D721Med (cell line): Measurements from ENCODE around the gene ADSS1.

ENCODE experiments used
- DNase-seq: peaks from one replicate; pipeline ENCODE4 v3.0.0; 2011; ENCODE audit warnings: low spot score; ENCODE audit not compliant: insufficient read length
- FAIRE-seq: peaks from 2 replicates; lab custom pipeline; 2011; peaks lifted over from hg19 to GRCh38; lab: Jason Lieb, UNC
- TF ChIP-seq, protein P1 (sequence below): IDR thresholded peaks from 2 replicates; pipeline ENCODE4 v1.5.1; 2012; ENCODE audit warnings: mild to moderate bottlenecking, control low read depth; ENCODE audit not compliant: insufficient read depth; ENCODE audit errors: missing control alignments

Gene ADSS1

DNA sequence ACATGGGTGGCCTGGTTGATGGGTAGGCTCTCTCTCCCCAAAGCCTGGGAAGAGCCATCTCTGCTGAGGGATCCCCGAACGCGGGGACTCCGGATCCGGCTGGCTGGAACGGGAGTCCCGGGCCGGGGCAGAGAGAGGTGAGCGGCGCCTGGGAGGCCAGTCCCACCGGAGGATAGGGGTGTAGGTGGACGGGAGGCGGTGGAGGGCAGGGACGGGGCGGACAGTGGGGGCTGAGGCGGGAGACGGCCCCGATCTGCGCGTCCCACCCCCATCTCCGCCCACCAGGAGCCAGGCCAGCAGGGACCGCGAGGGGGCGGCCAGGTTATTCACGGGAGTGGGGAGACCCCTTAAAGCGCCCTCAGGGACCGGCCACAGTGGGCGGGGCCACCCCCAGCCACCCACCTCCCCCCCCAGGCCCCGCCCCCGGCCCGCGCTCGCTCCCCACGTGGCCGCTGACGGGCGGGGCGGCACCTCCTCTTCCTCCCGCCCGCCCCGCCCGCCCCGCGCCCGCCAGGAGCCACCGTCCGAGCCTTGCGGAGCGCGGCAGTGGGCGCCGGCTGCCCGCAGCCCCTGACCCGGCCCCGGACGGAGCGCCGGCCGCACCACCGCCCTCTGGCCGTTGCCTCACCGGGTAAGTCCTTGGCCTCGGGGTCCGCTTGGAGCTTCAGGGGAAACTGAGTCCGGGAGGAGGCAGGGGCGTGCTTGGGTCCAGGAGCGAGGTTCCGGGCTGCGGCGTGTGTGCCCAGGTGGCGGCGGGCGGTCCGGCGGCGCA lies 34.7 kb upstream of the ADSS1 start, which contains the start of gene INF2:
Gene INF2, plus strand, starts transcription at position 510 of the 772 bp plus-strand sequence. CDS start 11,748 bp downstream, outside the sequence.
- DNase-seq (peak; percentile 93), FAIRE-seq (no peak)
- TF ChIP-seq, protein P1, sequence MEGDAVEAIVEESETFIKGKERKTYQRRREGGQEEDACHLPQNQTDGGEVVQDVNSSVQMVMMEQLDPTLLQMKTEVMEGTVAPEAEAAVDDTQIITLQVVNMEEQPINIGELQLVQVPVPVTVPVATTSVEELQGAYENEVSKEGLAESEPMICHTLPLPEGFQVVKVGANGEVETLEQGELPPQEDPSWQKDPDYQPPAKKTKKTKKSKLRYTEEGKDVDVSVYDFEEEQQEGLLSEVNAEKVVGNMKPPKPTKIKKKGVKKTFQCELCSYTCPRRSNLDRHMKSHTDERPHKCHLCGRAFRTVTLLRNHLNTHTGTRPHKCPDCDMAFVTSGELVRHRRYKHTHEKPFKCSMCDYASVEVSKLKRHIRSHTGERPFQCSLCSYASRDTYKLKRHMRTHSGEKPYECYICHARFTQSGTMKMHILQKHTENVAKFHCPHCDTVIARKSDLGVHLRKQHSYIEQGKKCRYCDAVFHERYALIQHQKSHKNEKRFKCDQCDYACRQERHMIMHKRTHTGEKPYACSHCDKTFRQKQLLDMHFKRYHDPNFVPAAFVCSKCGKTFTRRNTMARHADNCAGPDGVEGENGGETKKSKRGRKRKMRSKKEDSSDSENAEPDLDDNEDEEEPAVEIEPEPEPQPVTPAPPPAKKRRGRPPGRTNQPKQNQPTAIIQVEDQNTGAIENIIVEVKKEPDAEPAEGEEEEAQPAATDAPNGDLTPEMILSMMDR, result no peak

DNA sequence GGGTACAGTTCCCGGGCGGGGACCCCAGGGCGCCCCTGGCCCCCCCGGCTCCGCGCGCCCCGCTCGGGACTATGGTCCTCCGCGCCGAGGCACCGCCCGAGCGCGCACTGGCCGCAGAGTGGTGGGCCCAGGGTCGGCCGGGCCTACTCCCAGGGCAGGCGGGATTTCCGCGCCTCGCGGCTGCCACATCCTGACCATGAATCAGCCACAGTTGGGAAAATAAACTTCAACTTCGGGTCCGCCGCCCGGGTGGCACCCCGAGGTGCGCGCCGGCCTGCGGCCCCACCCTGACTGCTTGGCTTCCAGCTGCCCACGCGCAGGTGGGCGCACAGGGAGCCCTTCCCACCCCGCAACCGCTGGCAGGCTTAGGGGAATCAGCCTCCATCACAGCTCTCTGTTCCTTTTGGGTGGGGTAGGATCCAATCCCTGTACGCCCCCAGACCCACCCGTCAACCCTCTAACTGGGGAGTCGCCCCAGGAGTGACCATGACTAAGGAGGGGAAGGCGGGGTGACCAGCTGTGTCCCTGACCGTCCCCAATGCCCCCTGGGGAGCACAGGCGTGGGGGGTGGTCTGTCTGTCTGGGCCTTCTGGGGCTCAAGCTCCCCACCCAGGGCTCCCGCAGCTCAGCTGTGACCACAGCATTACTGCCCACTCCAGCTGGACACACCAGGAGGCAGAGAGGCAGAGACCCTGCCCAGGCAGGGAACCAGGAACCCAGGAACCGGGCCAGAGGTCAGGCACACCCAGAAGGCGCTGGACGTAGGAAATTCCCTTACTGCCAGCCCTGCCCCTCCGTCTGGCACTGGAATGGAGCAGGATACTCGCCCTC lies 33.9 kb upstream of the ADSS1 start:
- TF ChIP-seq, protein P1, result no peak
- DNase-seq, result no peak
- no peak for FAIRE-seq

DNA sequence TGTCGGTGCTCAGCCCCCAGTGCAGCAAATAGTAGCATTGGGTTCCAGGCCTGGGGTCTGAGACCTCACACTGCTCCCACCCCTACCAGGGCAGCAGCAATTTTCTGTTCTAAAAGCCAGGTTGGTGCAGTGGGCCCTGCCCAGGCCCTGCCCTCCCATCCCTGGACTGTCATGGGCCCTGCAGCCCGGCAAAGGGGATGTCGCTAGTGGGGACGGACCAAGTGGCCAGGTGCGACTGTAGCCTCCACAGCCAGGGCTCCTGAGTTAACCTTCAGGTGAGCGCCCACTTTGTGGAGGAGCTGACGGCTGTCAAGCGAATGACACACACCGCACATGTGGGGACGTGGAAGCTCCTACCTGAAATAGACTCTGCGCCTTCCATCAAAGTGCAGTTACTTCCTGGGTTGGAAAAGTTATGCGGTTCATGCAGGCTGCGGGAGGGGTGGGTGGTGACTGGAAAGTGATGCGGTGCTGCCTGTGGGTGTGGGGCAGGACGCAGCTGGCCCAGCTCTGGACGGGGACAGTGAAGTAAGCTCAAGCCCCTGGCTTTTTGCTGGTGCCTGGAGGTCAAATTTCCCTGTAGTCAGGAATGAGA lies 33.1 kb upstream of the ADSS1 start:
- TF ChIP-seq, protein P1, result no peak
- FAIRE-seq (no peak), DNase-seq (no peak)

DNA sequence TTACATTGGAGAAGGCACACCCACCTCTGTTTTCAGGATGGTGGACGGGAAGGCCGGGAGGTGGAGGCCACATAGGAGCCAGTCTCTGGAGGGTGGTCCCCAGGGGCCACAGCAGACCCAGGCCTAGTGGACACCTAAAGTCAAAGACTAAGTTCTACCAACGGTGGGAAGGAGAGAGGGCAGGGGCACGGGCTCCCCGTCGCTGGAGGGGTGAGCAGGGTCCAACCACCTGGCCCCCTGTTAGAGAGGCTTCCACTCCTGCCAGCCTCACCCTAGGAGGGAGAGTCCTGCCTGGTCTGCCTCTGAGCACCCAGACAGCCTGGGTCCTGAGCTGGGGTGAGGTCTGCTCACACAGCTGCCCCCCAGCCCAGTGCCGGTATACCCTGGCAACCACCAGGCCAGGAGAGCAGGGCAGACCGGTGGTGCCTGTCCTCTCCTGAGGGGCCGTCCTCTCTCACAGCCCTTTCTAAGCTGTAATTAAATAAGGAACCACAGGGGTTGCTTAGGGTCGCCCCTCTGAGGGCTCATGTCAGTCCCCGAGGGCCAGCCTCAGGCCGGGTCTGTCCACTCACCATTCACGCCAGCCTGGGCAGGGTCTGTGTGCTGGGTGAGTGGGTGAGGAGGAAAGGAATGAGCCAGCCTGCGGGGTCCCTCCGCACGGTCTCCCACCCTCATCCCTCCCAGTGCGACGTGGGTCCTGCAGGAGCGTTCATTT lies 32.3 kb upstream of the ADSS1 start:
- no peak for DNase-seq
- FAIRE-seq, result no peak

DNA sequence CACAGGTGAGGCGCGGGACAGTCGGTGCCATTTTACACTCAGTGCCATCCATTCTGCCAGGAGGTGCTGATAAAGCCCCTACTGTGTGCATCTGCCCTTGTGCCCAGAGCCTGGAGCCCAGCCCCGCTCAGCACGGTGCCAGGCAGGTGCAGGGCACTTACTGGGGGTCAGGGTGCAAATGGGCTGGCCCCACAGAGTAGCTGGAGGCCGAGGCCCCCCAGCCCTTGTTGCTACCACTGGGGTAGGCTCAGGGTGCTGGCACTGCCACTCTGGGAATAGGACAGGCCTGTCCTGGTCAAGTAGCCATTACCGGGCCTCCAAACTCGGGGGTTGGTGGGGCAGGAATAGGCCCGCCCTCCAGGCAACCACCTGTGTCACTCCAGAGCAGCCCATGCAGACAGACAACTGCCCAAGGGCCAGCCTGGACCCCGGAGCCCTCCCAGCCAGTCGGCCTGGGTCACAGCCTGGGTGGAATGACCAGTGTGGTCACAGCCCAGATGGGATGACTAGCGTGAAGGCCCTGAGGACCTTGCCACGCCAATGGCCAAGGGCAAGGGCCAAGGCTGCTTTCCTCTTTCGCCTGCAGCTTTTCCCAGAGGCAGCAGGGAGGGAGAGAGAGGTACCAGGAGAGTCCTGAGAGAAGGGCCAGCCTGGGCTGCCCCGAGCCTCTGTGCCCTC lies 31.6 kb upstream of the ADSS1 start:
- TF ChIP-seq, protein P1, result no peak
- FAIRE-seq, result no peak

More for the DNA sequence above, 32.3 kb upstream of the ADSS1 start:
- TF ChIP-seq, protein P1, result no peak

DNA sequence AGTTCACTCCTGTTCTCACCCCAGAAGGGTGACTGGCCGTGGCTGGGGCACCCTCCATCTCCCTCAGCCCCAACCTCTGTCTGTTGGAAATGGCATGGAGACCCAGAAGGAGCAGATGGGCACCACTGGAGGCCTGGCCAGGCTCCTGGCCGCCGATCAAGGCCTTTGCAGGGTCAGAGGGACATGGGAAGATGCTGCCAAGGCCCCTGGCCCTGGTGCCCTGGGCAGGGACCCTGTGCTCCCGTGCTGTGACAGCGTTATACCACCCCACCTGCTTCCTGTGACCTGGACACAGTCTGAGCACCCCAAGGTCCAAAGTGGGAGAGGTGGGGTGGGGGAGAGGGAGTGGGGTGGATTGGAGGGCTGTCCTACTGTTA lies 31.1 kb upstream of the ADSS1 start:
- TF ChIP-seq, protein P1, result no peak
- DNase-seq (no peak), FAIRE-seq (no peak)

More for the DNA sequence above, 31.6 kb upstream of the ADSS1 start:
- no peak for DNase-seq
